Inflammatory macrophage (primary cell): ENCODE results near the gene GNG11.
"Not testable (repeated sequence)": the region's sequence is repeated elsewhere in the genome, so short reads cannot be mapped to it uniquely, and the experiment has no call there.

Source experiments
- DNase-seq, 2 donors: peaks; one replicate each; pipeline ENCODE4 v3.0.0-alpha.2; 2020 to 2022

The GNG11 gene

DNA sequence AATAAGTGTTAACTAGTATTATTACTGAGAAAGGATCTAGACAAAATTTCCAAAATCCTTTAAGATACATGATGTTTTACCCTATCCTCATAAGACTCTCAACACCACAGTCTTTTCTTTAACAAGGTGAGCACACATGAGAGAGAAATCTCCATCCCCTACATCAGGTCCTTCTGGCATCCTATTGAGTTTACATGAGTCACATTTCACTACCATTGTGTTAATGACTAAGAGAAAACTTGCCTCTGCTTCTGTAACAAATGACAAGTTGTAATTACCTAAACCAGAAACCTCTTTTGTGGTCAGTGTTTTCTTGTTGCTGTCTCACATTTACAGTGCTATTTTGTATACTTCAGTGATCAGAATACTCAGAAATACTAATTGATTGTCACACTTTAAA is 9.9 kb upstream of the GNG11 start:
- DNase-seq: not testable (repeated sequence)

DNA sequence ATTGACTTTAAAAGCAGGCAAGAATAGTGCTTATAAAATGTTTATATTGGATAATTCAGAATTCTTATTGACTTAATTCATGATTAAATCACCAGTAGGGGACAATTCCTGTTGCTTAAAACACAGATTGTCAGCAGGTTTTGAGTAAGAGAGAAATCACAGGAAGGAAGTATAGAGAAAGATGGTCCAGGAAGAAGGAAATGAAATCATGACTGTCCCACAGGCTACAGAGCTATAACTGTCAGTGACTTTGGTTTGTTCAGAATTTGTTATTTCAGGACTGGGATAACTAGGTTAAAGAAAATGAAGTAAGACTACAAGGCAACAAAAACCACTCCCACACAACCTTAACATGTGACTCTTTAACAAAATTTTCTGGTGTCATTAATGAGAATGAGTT is 8.3 kb upstream of the GNG11 start:
- no peak for DNase-seq

DNA sequence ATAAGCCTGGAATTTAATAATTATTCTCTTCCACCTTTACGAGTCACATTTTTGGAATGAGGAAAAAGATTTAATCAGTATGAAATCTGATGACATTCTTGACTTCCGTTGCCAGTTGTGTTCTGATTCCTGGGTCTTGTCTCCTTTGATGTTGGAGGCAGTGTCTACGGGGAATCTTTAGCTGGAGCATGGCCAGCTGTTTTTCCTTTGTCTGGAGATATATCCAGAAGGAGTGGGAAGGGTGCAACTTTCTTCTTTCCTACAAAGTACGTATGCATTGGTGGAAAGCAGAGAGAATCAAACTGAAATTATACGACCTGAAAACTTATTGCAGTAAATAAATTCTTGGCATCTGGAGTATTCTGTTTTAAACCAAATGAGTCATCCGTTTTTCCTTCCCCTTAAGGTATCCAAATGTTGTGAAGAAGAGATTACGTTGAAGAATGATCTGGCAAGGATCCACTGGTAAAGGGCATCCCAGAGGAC is 6.9 kb upstream of the GNG11 start:
- DNase-seq: no peak

DNA sequence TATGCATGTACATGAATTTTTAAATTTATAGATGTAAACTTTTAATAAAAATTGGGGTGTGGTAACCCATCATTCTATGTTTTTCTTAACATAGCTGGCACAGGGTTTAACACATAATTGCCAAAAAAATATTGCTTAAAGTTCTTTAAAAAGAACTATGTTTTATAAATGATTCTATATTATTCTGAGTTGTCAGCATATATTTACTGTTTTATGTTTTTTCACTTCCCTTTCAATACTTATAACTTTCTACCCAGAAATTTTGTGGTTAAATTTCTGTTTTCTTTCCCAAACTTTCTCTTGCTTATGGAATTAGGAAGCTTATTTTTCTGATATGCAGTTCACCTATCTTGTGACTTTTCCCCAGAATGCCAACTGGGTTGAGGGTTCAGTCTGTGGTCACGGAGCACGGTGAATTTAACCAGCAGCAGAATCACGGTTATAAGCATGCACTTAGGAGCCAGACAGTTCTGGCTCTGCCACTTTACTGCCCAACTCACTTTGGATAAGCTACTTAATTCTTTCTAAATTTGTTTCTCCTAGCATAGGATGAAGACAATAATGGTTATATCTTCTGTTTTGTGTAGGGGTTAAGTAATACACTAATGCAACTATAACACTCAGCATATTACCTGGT is 6.2 kb upstream of the GNG11 start:
- DNase-seq: not testable (repeated sequence)

DNA sequence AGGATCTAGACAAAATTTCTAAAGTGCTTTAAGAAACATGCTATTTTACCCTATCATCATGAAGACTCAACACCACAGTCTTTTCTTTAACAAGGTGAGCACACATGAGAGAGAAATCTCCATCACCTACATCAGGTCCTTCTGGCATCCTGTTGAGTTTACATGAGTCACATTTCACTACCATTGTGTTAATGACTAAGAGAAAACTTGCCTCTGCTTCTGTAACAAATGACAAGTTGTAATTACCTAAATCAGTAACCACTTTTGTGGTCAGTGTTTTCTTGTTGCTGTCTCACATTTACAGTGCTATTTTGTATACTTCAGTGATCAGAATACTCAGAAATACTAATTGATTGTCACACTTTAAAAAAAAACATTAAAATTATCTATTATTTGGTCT is 5.6 kb upstream of the GNG11 start:
- not testable (repeated sequence) for DNase-seq

DNA sequence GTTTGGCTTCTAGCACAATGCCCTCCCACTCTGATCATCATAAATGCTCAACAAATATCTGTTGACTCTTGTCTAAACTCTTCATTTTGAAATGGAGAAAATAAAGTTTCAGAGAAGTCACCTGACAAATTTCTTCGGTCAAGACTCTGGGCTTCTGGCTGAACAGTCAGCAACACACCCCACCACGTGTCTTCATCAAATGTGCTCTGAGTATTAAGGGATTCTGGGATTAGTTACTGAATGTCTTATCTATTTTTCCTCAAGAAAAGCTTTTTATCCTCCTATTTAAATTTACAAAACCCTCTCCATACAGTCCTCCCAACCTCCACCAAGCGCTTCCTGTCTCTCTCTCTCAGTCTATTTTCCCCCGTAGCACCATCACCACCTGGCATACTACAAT is 5.2 kb upstream of the GNG11 start:
- not testable (repeated sequence) for DNase-seq

DNA sequence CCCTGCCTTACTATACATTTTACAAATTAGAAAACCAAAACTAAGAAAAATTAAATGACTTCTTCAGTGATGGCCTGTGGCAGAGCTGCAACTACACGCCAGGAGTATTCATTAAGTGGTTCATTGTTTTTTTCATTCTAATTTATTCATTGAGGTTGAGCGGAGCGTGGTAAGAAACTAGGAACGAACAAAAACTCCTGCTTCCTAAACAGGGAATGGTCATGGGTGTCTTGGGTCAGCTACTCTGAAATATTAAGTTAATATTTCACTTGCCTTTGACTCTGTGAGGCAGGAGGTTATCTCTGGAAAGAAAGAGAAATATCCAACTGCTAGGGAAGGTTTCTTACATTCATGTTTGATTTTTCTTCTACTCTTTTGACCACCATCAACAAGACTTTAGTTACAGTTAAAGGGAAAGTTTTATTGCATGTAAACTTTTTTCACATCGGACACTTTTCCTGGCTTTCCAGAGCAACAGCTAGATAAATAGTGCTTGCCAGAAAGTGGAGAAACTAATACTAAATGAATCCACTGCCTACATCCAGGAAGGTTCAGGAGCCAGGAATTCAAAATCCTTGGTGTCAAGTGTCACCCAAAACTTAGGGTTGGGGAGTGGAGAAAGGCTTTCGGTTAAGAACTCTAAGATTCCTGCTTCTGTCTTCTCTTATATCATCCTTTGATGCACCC is 896 bp upstream of the GNG11 start:
- no peak for DNase-seq

DNA sequence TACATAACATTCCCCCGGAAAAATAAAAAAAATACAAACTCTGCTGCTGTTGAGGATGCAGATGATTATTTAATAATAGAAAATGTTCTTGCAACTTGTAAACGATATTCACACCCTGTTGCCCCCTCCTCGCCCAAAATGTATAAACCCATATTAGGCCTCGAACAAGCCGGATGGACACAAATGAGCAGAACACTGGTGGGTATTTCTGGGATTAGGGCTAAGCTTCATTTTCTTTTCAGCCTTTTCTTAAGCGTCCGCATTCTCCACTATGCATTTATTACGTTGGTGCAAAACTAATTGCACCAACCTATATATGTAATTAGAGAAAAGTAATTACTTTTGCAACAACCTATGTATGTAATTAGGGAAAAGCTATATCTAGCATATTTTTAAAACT is 349 bp upstream of the GNG11 start:
- no peak for DNase-seq

DNA sequence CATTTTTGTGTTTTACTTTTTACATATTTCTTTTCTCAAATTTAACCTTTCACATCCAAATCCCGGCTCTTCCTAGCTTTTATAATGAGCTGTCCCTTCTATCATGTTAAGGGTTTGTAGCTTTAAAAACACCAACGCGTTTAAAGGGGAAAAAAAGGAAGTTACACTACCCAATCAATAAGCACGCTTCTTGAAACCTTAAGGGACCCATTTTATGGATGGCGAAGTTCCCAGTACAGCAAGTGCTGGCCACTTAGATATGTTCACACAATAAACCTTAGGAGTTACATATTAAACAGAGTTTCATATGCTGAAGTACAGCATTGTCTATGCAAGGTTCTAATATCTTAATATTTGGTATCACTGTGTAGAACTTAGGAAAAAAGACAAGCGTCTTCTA is 1.8 kb downstream of the GNG11 start:
- no peak for DNase-seq

DNA sequence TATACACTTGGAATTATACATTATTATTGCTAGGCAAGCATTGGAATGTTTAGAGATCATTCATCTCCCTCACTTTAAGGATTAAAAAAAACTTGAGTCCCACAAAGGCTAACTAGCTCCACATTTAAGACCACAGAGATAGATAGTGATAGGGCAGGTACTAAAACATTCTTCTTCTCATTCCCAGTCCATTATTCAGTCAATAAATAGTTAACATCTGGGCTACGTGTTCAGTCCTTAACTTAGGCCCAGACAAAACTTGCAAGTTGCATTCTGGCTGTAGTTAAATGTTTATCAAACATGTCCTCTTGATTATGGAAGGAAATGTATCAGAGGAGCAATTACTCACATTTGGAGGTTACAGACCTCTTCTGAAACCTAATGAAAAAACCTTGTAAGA is 2.4 kb downstream of the GNG11 start:
- no peak for DNase-seq

DNA sequence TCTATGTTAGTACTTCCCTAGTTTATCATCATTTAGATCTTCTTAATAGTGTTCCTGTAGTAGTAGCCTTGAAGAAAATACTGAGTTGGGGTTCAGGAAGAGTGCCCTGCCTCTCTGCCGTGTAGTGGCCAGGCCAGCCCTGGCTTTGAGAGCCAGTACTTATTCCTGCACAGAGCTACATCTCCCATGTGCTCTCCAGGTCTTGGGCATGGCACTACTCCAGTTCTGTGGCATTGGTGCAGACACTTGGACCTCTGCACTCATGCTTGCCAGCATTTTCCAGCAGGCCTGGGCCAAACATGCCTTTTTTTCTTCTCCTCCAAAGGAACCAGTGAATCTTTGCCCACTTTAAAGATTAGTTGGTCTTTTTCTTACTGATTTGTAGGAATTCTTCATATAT is 5.3 kb downstream of the GNG11 start:
- no peak for DNase-seq

DNA sequence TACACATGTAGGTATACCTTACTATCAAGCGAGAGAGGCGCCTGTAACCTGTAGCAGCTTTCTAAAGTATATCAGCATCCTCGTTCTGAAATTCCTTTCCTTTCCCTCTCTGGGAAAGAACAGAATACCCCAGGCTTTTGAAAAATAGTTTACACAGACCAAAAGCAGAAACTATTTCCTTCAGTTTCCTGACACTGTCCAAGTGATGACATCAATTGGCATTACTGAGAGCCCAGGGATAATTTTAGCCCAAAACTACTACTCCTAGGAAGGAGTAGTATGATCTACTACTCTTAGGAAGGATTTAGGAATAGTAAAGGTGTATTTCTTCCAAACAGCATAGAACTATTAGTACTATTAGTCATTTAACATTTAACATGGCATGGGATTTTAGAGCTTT is 6.0 kb downstream of the GNG11 start:
- no peak for DNase-seq

DNA sequence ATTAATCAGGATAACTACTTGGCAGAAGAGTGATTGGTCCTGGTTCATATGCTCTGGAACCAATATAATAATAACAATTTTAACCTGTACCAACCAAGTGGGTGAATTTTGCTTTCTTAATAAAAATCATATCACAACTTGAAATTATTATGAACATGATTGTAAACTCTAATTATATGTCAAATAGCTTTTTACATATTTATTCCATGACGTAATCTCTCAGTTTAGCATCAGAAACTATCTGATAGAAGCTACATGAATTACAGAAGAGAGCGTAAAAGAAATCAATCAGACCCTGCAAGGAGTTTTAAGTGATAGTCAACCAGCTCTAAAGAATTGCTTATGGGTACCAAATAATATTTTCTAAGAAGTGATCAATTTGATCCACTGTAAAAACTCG is 10.1 kb downstream of the GNG11 start:
- no peak for DNase-seq

DNA sequence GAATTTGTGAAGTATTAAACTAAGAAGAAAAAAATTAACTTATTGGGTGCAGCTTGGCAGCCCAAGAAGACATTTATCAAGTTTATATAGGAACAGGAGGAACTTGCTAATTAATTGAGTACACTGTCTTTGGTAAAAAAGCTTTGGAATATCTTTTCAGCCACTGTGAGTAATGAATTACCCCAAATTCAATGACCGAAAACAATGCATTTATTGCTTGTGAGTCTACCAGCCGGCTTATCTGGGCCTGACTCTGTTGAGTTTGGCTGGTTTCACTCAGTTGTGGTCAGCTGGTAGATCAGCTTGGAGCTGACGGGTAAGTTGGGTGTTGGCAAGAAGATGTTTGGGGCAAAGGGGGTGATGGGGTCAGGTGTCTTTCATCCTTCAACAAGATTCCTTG is 11.6 kb downstream of the GNG11 start:
- DNase-seq: no peak

DNA sequence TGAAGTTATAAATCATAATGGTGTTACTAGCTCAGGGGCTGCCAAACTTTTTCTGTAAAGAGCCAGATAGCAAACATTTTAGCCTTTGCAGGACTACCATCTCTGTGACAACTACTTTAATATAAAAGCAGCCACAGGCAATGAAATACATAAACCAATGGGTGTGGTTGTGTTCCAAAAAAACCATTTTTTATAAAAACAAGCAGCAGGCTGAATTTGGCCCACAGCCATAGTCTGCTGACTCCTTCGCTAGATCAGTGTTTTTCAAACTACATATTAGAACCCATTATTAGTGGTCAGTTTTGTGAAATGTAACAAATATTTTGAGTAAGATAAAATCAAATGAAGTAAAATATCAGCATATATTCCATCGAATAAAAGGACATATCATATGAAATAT is 13.6 kb downstream of the GNG11 start:
- DNase-seq: no peak

DNA sequence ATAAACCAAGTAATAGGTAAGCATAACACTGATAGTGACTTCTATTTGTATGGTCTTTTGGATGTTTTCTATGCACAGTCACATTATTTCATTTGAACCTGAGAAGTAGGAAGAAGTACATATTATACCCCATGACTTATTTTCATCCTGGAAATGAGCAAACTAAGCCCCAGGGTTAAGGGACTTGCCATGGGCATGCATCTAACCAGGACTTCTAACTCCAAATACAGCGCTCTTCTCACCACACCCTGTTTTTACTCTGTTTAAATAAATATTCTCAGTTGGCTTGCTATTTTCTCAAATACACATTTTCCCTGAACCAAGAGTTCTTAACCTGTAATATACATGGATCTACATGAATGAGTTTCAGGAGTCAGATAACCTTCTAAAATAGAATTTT is 16.3 kb downstream of the GNG11 start:
- DNase-seq: no peak

DNA sequence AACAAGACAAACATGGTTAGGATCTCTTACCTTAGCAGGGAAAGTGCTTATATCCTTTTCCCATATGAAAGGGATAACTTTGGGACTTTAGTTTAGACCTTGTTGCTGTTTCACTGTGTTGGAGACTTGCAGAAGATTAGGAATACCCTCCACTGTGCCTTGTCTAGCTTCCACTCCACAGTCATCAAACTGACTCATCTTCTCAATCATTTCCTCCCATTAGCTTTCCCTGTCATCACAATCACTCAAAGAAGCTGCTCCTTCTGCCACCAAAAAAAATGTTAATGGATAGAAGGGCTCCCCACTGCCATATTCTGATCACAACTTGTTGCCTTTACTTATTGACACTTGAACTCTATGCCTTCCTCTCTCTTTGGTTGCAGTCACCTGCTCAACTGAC is 16.8 kb downstream of the GNG11 start:
- no peak for DNase-seq

DNA sequence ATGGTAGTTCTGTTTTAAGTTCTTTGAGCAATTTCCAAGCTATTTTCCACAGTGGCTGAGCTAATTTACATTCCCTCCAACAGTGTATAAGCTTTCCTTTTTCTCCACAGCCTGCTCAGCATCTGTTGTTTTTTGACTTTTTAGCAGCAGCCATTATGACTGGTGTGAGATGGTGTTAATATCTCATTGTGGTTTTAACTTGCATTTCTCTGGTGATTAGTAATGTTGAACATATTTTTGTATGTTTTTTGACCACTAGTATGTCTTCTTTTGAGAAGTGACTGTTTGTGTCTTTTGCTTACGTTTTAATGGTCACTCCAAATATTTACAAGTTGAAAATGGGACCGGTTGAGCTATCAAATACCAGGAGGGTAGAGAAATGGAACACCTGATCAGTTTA is 20.4 kb downstream of the GNG11 start:
- no peak for DNase-seq

DNA sequence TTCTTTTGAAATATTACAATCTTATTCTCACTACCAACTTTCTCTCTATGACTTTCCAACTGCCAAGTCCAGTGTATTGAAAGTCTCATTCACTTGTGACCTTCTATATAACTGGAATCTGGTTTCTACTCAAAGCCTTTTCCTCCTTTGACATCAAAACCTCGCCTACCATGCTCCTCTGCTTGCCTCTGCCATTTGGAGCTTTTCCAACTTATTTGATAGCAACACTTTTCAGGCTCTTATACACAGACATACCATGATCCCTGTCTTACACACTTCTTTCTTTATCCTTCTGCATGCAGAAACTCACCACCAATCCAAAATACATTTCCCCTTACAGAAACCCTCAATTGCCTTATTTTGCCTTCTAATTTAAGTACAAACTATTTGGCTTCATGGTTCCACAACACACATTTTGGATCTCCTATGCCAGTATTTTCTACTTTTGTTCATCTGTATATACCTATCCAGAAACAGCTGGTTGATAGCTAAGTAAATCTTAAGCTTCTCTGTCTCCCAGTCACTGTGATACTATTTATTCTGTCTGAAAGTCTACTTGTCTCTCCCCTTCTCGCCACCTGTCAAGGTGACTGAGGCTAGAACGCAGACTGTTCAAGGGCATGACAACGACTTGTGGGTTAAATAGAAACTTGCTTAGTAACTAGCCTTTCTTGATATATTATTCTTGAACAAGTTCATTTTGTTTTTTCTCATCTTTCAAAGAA is 22.4 kb downstream of the GNG11 start:
- DNase-seq: no peak

DNA sequence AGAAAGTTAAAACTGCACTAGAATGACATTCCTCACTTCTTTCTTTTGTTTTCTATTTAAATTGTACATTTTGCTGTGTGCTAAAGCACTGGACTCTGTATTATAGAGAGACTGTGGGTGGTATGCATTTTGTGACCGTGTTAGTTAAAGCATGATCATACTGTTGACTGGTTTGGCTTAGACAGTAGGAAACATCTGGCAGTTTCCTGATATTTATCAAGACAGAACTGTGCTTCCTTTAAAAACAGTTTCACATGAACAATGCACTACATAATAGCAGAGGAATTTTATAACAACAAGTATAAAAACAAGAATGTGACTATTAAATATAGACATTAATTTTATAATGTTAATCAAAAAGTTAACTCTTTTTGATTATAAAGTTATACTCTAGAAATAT is 23.1 kb downstream of the GNG11 start:
- no peak for DNase-seq

DNA sequence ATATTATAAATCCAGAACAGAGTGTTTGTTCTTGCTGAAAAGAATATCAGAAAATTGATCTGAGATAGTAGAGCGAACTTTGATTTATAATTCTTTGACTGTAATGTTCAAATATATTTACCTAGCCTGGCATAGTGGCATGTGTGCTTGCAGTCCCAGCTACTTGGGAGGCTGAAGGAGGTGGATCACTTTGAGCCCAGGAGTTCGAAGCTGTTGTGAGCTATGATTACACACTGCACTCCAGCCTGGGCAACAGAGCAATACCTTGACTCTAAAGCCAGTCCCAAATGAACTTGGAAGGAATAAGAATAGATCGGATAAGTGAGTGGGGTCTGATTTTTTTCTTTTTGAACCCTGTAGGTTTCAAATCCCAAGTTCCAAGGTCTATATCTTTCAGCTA is 23.5 kb downstream of the GNG11 start:
- DNase-seq: no peak

DNA sequence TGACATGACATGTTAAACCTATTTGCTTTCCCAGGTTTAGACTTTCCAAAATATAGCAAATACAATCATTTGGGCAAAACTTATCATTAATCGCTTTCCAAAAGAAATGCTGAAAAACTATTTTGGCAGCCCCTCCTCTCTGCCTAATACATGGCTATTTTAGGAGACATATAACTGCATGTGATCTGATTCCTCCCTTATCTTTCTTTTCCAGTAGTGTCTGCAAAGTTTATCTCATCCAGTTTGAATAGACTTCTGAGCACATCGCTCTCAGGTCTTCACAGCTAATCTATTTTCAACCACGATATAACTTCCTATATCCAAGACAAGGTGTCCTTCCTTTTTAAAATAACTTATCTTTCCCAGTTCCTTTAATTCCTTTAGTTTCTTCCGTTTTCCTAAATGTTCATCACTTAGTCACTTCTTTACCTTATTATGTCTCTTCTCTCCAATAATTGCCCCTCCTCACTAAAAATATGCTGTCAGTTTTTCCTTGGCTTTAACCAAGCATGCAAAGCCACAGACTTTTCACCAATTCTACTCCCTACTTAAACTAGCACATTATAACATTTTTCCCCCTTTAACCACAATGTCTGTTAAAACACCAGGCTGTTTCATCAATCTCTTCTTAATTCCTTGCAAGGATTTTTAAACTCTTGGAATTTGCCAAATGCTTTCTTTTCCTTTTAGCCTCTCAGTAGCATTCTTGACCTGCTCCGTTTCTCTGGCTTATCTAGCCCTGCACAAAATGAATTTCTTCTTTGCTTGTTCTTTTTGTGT is 24.4 kb downstream of the GNG11 start:
- no peak for DNase-seq

DNA sequence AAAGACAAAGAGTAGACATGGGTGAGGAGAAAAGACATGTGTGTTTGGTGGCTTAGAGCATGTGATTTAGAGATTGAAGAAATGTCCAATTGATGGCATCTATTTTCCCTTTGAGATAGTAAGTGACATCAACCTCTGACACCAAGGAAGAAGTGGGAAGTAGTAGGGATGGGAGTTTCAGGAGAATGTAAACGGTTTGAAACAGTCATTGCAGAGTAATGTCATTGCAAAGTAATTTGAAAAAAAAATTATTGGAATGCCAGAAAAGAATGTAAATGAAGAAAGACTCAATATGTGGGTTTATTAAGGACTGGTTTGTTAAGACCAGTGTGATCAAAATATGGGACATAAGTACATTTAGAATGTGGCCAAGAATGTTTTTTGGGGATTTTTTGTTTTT is 26.6 kb downstream of the GNG11 start:
- DNase-seq: no peak
